ENCODE data around the gene LANCL1. TPM values are rescaled to one million over a fixed set of nuclear protein-coding genes. Genes with fewer than 3 reads are reported as not detected.

The LANCL1 gene
- total RNA-seq, 3 donors from 2014 or later: 20.8 to 45.5 (median 28.0) TPM

- intact Hi-C loops (cut with DNase I, micrococcal nuclease): no loop called here
- ATAC-seq: no peak
- H3K9me3 ChIP-seq: no peaks in the 10 kb centered on the region
- no peak overlapping the region for H3K4me3 ChIP-seq
- no peak for TF ChIP-seq CTCF (IDR thresholded peaks at IDR 0.05)
- H3K36me3 ChIP-seq (ENCODE audit: low read depth): no peaks in the 10 kb centered on the region
- no peaks in the 10 kb centered on the region for H3K4me1 ChIP-seq (ENCODE audit: low read depth)
- DNase-seq: no peak
These were observed 17.0 kb upstream of the LANCL1 start for GRCh38 chr2:210493528-210493927.

GRCh38 chr2:210481601-210482175 is 5.1 kb upstream of the LANCL1 start:
- intact Hi-C loops (cut with DNase I, micrococcal nuclease): no loop called here
- Histone ChIP-seq H3K4me1 (ENCODE audit: low read depth) (no peaks in the 10 kb centered on the region), H3K9me3 (no peaks in the 10 kb centered on the region), H3K4me3 (no peak overlapping the region), H3K36me3 (ENCODE audit: low read depth) (no peaks in the 10 kb centered on the region)
- DNase-seq: no peak
- ATAC-seq: no peak
- no peak for TF ChIP-seq CTCF (IDR thresholded peaks at IDR 0.05)

- DNase-seq: no peak
- H3K9me3 ChIP-seq: no peaks in the 10 kb centered on the region
- intact Hi-C loops (cut with DNase I, micrococcal nuclease): no loop called here
- no peaks in the 10 kb centered on the region for H3K36me3 ChIP-seq (ENCODE audit: low read depth)
- no peak for TF ChIP-seq CTCF (IDR thresholded peaks at IDR 0.05)
- no peak overlapping the region for H3K4me3 ChIP-seq
- no peak for ATAC-seq
- H3K4me1 ChIP-seq (ENCODE audit: low read depth): no peaks in the 10 kb centered on the region
These were observed 4.2 kb upstream of the LANCL1 start for GRCh38 chr2:210480764-210481163.

- intact Hi-C loops (cut with DNase I, micrococcal nuclease): no loop called here
- Histone ChIP-seq H3K4me1 (ENCODE audit: low read depth) (no peaks in the 10 kb centered on the region), H3K4me3 (no peak overlapping the region), H3K36me3 (ENCODE audit: low read depth) (no peaks in the 10 kb centered on the region), H3K9me3 (no peaks in the 10 kb centered on the region)
- peak; percentile 47 for ATAC-seq
- TF ChIP-seq CTCF (IDR thresholded peaks at IDR 0.05): no peak
- peak in 1 of 3 donors; percentile 3 for DNase-seq
These were observed 3.5 kb upstream of the LANCL1 start for GRCh38 chr2:210480079-210480478.

GRCh38 chr2:210478661-210479060 is 2.1 kb upstream of the LANCL1 start:
- ATAC-seq: no peak
- no peak overlapping the region for H3K4me3 ChIP-seq

More at GRCh38 chr2:210478661-210479060, 2.1 kb upstream of the LANCL1 start:
- H3K4me1 ChIP-seq (ENCODE audit: low read depth): no peaks in the 10 kb centered on the region
- H3K36me3 ChIP-seq (ENCODE audit: low read depth): no peaks in the 10 kb centered on the region
- intact Hi-C loops (cut with DNase I, micrococcal nuclease): no loop called here
- H3K9me3 ChIP-seq: no peaks in the 10 kb centered on the region
- no peak for TF ChIP-seq CTCF (IDR thresholded peaks at IDR 0.05)
- no peak for DNase-seq
